Urinary bladder (tissue), 4 donors: Measurements from ENCODE around the gene CARMIL1. TPM values are rescaled to one million over a fixed set of nuclear protein-coding genes. Genes with fewer than 3 reads are reported as not detected.
A peak's percentile ranks its signal among the peaks of the same experiment; 100 is the strongest.

Experiments used
- DNase-seq: peaks from one replicate; pipeline ENCODE4 v3.0.0-alpha.2; 2015; ENCODE audit errors: extremely low spot score
- H3K27ac ChIP-seq: one replicate; pipeline ENCODE4 v1.5.1; 2013; ENCODE audit warnings: low read depth, mild to moderate bottlenecking, moderate library complexity
- H3K36me3 ChIP-seq: one replicate; pipeline ENCODE4 v1.6.1; 2013; ENCODE audit warnings: mild to moderate bottlenecking, moderate library complexity; ENCODE audit not compliant: insufficient read depth
- H3K4me1 ChIP-seq: one replicate; pipeline ENCODE4 v1.6.1; 2013; ENCODE audit warnings: mild to moderate bottlenecking, moderate library complexity; ENCODE audit not compliant: insufficient read depth
- H3K4me3 ChIP-seq: one replicate; pipeline ENCODE4 v1.5.1; 2013; ENCODE audit warnings: low read depth, low read length
- WGBS: extraction: QIAGEN DNeasy Blood & Tissue Kit; methylation state at CpG from one replicate; pipeline ENCODE4 v1.1.7; 2013; 5-methylcytosine and 5-hydroxymethylcytosine counted together
- polyA plus RNA-seq: library from polyadenylated mRNA; stranded (reverse); fragments of 200-250 nt; gene quantifications from one replicate; pipeline ENCODE4 v1.2.3, GENCODE V29; 2013
- total RNA-seq: library from RNA; depleted of rRNA; stranded (reverse); fragments of >200 nt; gene quantifications from one replicate; pipeline ENCODE4 v1.2.3, GENCODE V29; 2014
- donor health status: healthy with polysubstance abuse.
- donor health status: healthy.

CARMIL1 gene
- total and polyA plus RNA-seq, 2 donors = 11.1 to 26.5 TPM

- Histone ChIP-seq H3K4me1 (no peaks in the 10 kb centered on the region), H3K27ac (no peak overlapping the region), H3K36me3 (no peaks in the 10 kb centered on the region), H3K4me3 (no peak overlapping the region)
- DNase-seq = no peak
Observed at GRCh38 chr6:25469797-25470388, 190.7 kb downstream of the CARMIL1 start.

GRCh38 chr6:25472306-25472705 lies 193.1 kb downstream of the CARMIL1 start:
- DNase-seq = no peak
- no peaks in the 10 kb centered on the region for H3K4me1 ChIP-seq
- H3K4me3 ChIP-seq = no peak overlapping the region
- H3K27ac ChIP-seq = no peak overlapping the region
- 86% methylated on average over 3 of the region's 3 CpGs for WGBS
- no peaks in the 10 kb centered on the region for H3K36me3 ChIP-seq

GRCh38 chr6:25472906-25473305 lies 193.7 kb downstream of the CARMIL1 start:
- H3K27ac ChIP-seq = no peak overlapping the region
- no peak overlapping the region for H3K4me3 ChIP-seq
- no peaks in the 10 kb centered on the region for H3K36me3 ChIP-seq
- no peak for DNase-seq
- 65% methylated on average over 3 of the region's 3 CpGs for WGBS
- no peaks in the 10 kb centered on the region for H3K4me1 ChIP-seq

GRCh38 chr6:25473447-25473846 lies 194.3 kb downstream of the CARMIL1 start:
- no peak overlapping the region for H3K27ac ChIP-seq
- H3K36me3 ChIP-seq = no peaks in the 10 kb centered on the region
- WGBS = 93% methylated on average over 3 of the region's 3 CpGs
- H3K4me3 ChIP-seq = no peak overlapping the region
- DNase-seq = no peak
- no peaks in the 10 kb centered on the region for H3K4me1 ChIP-seq

GRCh38 chr6:25476126-25476525 lies 197.0 kb downstream of the CARMIL1 start:
- H3K4me1 ChIP-seq = no peaks in the 10 kb centered on the region
- DNase-seq = no peak
- no peak overlapping the region for H3K27ac ChIP-seq
- no peak overlapping the region for H3K4me3 ChIP-seq
- H3K36me3 ChIP-seq = no peaks in the 10 kb centered on the region
- WGBS = 84% methylated on average over 3 of the region's 3 CpGs

GRCh38 chr6:25477006-25477590 lies 197.9 kb downstream of the CARMIL1 start:
- no peaks in the 10 kb centered on the region for H3K36me3 ChIP-seq
- no peaks in the 10 kb centered on the region for H3K4me1 ChIP-seq
- no peak for DNase-seq
- 72% methylated on average over 4 of the region's 4 CpGs for WGBS
- H3K4me3 ChIP-seq = no peak overlapping the region
- no peak overlapping the region for H3K27ac ChIP-seq

- Histone ChIP-seq H3K4me1 (no peaks in the 10 kb centered on the region), H3K4me3 (no peak overlapping the region), H3K27ac (no peak overlapping the region), H3K36me3 (no peaks in the 10 kb centered on the region)
- no peak for DNase-seq
- WGBS = 63% methylated on average over 1 of the region's 1 CpG
Observed at GRCh38 chr6:25478973-25479372, 199.8 kb downstream of the CARMIL1 start.

- Histone ChIP-seq H3K4me1 (no peaks in the 10 kb centered on the region), H3K4me3 (no peak overlapping the region), H3K36me3 (no peaks in the 10 kb centered on the region), H3K27ac (no peak overlapping the region)
- 90% methylated on average over 1 of the region's 1 CpG for WGBS
- DNase-seq = no peak
Observed at GRCh38 chr6:25481267-25481666, 202.1 kb downstream of the CARMIL1 start.

- DNase-seq = no peak
- 90% methylated on average over 1 of the region's 1 CpG for WGBS
- no peak overlapping the region for H3K27ac ChIP-seq
- no peak overlapping the region for H3K4me3 ChIP-seq
- no peaks in the 10 kb centered on the region for H3K4me1 ChIP-seq
- no peaks in the 10 kb centered on the region for H3K36me3 ChIP-seq
Observed at GRCh38 chr6:25482996-25483395, 203.8 kb downstream of the CARMIL1 start.

GRCh38 chr6:25483943-25484342 lies 204.8 kb downstream of the CARMIL1 start:
- Histone ChIP-seq H3K4me1 (no peaks in the 10 kb centered on the region), H3K27ac (no peak overlapping the region), H3K36me3 (no peaks in the 10 kb centered on the region), H3K4me3 (no peak overlapping the region)
- WGBS = 89% methylated on average over 5 of the region's 5 CpGs
- DNase-seq = no peak

GRCh38 chr6:25484900-25485299 lies 205.7 kb downstream of the CARMIL1 start:
- Histone ChIP-seq H3K4me3 (no peak overlapping the region), H3K4me1 (no peaks in the 10 kb centered on the region), H3K36me3 (no peaks in the 10 kb centered on the region), H3K27ac (no peak overlapping the region)
- WGBS = 88% methylated on average over 4 of the region's 4 CpGs
- DNase-seq = no peak

- DNase-seq = peak; percentile 17
- Histone ChIP-seq H3K27ac (no peak overlapping the region), H3K4me3 (no peak overlapping the region), H3K4me1 (no peaks in the 10 kb centered on the region), H3K36me3 (no peaks in the 10 kb centered on the region)
- 28% methylated on average over 8 of the region's 8 CpGs for WGBS
Observed at GRCh38 chr6:25485821-25486534, 206.8 kb downstream of the CARMIL1 start.

- WGBS = 54% methylated on average over 3 of the region's 3 CpGs
- no peaks in the 10 kb centered on the region for H3K36me3 ChIP-seq
- no peak overlapping the region for H3K4me3 ChIP-seq
- no peak for DNase-seq
- H3K4me1 ChIP-seq = no peaks in the 10 kb centered on the region
- H3K27ac ChIP-seq = no peak overlapping the region
Observed at GRCh38 chr6:25486550-25486949, 207.4 kb downstream of the CARMIL1 start.

GRCh38 chr6:25487012-25487411 lies 207.8 kb downstream of the CARMIL1 start:
- Histone ChIP-seq H3K27ac (no peak overlapping the region), H3K4me3 (no peak overlapping the region), H3K4me1 (no peaks in the 10 kb centered on the region), H3K36me3 (no peaks in the 10 kb centered on the region)
- WGBS = 88% methylated on average over 5 of the region's 5 CpGs
- DNase-seq = no peak
